OCI-M1 (cell line): ENCODE data around the gene CABP7.
A peak's percentile ranks its signal among the peaks of the same experiment; 100 is the strongest.

ENCODE experiments used
- DNase-seq: peaks from one replicate; lab custom pipeline; 2025; lab: John Stamatoyannopoulos, UW

The CABP7 gene

DNA sequence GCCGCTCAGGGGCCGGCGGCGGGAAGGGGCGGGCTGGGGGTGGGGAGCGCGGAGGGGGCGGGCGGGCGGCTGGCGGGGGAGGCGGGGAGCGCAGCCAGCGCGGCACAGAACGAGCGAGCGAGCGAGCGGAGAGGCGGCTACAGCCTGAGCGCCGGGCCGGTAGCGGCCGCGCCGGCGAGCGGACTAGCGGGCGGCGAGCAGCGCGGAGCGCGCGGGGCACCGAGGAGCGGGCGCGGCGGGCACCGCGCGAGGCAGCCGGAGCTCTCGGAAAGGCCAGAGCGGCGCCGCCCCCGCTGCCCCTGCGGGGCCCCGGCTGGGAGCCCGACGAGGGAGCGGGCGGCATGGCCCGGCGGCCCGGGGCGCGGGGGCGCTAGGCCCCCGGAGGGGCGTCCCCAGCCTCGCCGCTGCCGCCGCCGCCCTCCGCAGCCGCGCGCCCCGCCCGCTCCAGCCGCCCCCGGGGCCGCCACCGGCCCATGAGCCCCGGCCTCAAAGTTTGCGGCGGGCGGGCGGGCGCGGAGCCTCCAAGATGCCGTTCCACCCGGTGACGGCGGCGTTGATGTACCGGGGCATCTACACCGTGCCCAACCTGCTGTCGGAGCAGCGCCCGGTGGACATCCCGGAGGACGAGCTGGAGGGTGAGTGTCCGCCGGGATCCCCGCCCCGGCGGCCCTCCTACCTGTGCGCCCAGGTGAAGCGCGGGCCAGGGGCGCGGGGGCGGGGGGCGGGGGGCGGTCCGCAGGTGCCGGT lies at the start of gene CABP7:
Gene CABP7, plus strand, starts transcription at position 105 of the 747 bp plus-strand sequence. Its CDS starts 422 bp downstream, at position 527.
- no peak for DNase-seq

- no peak for DNase-seq
Observed at GRCh38 chr22:29670626-29671025, 49.2 kb upstream of the CABP7 start.

GRCh38 chr22:29673361-29674066 lies 46.3 kb upstream of the CABP7 start:
- DNase-seq, result no peak

- no peak for DNase-seq
Observed at GRCh38 chr22:29674121-29674520, 45.7 kb upstream of the CABP7 start.

GRCh38 chr22:29679316-29679715 lies 40.5 kb upstream of the CABP7 start:
- DNase-seq, result no peak

DNA sequence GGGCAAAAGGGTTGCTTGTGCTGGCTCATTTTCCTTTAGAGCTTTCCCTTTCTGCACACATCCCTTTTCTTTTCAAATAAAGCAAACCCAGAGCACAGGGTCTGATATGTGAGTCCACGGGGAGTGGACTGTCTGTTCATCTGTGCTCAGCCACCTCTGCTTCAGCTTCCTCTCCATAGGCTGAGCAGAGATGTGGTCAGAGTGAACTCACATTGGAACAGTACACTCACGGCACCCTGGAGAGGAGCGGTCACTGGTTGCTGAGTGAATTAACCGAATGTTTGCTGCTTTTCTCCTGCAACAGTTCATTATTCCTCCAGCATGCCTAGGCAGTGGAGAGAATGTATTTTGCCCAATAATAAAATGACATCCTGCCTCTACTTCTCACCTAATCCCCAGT lies 36.3 kb upstream of the CABP7 start:
- DNase-seq, result no peak

DNA sequence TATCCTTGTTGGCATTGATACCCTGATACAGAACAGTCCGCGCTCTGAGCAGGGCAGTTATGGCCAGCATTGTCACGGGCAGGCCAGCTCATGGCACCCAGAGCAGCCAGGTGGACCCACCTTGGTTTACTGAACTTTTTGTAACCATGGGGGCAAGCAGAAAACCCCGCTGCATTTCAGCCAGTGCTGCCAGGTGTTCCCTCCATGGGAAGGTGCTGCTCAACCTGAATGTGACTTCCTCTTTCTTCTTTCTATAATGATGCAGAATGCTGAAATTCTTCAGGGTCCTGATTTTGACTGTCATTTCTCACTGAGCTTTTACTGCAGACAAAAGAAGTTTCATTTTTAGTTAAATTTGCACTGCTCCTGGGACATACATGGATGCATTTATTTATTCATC lies 35.6 kb upstream of the CABP7 start:
- no peak for DNase-seq

DNA sequence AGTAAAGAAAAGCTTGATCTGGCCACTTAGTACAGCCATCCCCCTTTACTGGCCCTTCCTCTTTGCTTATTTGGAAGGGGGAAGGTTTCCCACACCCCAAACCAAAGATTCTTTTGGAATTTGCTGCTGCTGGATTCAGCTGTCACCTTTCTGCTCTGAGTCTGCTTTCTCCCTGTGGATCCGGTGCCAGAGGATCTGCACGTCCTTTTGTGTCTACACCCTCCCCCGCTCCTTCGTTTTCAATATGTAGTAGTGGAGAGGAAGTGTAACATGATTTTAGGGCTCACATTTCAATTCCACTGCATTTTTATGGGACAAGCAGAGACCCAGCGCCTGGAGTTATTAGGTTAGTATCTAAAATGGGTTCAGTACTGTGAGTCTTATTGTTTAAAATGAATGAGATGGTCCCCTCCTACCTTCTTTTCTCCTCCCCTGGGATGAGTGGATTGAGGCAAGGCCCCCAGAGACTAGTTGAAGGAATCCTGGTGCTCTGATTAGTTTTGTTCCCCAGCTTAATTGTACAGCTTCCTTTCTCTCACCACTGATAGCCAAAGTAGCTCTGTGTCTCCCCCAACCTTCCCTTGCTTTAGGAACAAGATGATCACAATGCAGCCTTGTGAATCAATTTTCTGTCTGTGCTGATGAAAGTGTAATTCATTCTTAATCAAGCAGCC lies 30.5 kb upstream of the CABP7 start:
- no peak for DNase-seq

DNA sequence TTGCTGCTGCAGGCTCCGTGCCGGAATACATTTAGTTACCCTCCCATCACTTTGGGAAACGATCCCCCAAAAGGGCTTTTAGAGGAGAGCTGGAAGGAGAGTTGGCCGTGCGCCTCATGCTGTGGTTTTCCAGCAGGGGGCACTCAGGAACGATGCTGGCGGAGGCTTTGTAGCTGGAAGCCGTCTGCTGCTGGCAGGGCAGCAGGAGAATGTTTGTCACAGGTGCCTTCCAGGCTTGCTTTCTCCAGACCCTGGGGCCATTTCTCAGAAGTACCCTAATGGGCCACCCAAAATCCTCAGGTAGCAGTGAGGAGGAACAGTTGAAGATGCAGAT lies 30.0 kb upstream of the CABP7 start:
- DNase-seq, result peak; percentile 62

DNA sequence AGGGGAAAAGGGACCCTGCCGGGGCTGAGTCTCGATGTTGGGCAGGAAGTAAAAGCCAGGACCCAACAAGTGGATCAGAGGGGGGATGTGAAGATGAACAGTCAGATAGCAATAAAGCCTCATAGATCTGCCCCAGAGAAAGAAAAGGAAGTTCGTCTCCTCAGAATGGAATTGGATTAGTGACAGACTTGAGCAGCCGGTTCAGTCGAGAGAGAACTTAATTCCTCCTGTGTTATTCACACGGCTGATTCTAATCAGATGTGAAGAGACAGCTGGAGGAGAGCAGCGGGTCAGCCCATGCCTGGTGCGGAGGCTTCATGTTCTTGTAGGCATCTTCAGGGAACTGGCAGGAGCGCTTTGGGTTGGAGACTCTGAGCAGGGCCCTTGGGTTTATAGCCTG lies 29.3 kb upstream of the CABP7 start:
- DNase-seq, result no peak

DNA sequence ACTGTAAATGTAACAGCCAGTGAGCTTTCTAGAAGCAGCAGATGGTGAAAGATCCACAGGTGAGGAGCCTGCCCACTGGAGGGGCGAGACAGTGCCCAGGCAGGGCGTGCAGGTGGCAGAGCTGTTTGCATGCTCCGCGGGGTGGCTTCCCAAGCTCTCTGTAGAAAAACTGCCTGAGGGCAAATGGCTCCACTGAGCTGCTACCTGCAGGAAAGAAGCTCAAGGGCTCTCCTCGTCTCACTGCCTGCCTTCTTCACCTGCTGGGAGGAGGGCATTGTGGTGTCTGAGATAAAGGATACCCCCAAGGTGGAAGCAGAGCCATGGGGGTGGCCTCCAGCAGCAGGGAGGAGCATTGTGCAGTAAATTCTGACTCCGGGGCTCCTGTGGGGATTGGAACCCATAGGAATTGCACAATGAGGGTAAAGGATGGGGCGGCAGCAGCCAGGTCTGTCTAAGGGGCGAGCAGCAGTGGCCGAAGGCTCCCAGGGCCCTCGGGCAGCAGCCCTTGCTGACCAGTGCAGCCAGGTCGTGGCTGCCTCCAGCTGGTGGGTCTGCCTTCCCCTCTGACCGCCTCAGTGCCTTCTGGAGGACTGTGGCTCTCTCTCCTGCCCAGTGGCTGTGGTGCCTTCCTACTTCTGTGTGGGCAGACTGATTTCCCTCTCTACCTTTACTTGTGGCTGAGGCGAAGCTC lies 28.0 kb upstream of the CABP7 start:
- no peak for DNase-seq

- no peak for DNase-seq
Observed at GRCh38 chr22:29692327-29692640, 27.5 kb upstream of the CABP7 start.

DNA sequence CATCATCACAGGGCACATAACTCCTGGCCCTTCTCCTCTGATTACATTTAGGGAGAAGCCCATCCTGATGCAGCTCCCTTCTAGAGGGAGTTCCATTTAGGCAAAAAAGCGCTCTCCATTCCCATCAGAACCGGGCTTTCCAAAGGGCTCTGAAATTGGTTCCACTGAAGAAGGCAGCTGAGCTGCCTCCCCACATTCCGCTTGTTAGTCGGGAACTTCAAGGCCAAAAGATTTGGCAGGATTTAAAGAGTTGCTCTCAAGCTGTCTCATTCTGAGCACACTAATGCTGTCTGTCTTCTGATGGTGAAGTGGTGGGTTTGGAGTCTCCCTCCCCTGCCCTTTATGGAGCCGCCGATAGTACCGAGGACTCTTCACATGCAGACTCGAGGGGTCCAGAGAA lies 26.6 kb upstream of the CABP7 start:
- no peak for DNase-seq

DNA sequence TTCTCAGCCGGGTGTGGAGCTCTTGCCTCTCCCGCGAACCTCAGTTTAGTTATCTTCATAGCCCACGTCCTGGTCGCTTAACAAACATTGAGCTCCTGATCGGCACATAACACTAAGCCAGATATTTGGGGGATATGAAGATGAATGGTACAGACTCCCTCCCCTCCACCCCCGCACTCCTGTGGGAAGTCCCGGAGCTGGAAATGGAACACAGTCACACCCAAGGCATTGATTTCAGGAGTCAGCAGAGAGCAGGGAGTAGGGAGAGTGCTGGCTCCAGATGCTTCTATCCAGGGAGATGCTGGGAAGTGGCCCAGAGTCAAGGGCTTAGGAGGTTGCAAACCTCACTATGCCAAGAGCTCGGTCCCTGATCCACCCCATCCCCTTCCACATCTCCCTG lies 26.1 kb upstream of the CABP7 start:
- DNase-seq, result no peak

DNA sequence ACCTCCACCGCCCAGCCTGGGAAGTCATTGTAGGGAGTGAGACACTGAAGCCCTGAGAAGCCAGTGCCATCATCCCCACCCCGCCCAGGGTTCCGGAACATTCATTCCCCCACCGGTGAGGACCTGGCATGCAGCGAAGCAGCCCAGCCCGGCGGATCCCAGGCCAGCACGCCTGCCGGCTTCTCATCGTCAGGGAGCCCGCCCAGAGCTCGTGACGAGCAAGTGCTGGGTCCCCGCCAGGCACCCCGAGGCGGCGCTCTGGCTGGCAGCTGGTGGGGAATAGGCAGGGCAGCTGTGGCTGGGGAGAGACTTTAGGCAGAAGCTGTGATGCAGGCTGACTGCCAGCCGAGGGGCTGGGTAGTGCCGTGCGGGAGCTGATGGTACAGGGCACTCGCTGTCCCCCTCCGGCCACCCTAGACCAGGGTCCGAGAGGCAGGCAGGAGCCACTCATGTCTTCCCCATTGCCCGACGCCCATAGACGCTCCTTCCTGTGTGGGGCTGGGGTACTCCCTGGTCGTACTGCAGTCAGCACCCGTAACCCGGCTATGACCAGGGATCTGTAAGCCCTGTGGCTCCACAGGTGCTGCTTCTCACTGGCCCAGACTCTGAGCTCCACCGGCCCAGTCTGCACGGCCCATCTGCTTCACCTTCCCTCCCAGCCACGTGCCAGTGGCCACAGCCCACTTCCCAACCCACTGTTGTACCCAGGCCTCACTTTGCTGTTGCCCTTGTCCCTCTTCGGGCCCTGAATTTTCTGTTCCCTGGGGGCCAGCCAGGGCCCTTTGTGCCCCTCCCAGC lies 24.5 kb upstream of the CABP7 start:
- DNase-seq, result no peak

- no peak for DNase-seq
Observed at GRCh38 chr22:29697853-29698598, 21.8 kb upstream of the CABP7 start.

DNA sequence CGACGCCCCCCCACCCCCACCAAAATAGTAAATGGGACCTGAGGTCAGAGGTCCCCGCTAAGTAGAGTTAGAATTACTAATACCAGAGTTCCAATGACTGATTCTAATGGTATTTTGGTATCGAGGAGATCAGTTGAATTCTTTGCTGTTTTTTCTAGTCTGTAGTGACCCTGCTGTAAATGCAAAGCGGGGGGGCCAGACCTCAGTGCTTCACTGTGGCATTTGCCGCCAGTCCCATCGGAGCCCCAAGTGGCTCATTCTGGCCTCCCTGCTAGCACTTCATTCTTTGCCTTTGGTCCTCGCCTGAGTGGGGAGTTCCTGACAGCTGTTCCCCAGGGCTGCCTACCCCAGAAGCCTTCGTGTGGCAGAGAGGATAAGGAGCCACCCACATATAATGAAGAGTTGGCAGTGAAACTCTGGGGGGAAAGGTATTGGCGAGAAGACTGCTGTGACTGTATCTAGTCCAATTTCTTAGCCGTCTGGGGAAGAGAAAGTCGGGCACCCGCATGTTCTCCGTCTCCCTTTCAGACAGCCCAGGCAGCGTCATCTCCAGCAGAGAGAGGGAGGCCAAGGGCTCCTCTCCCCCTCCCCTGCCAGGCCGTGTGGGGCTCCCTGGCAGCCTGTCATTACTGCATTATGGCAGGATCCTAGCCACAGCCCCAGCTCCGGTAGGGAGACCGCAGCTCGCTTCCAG lies 19.4 kb upstream of the CABP7 start:
- no peak for DNase-seq

DNA sequence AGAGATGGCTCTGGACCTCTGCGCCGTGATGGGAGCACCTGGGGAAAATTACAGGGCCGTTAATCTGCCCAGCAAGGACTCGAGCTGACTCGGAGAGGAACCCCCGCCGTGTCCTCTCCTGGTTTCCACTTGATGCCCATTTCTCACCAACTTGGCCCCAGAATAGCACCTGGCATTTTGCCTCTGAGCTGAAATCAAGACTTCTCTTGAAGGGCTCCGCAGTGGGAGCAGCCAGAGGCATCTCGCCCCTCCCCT lies 19.0 kb upstream of the CABP7 start:
- no peak for DNase-seq

DNA sequence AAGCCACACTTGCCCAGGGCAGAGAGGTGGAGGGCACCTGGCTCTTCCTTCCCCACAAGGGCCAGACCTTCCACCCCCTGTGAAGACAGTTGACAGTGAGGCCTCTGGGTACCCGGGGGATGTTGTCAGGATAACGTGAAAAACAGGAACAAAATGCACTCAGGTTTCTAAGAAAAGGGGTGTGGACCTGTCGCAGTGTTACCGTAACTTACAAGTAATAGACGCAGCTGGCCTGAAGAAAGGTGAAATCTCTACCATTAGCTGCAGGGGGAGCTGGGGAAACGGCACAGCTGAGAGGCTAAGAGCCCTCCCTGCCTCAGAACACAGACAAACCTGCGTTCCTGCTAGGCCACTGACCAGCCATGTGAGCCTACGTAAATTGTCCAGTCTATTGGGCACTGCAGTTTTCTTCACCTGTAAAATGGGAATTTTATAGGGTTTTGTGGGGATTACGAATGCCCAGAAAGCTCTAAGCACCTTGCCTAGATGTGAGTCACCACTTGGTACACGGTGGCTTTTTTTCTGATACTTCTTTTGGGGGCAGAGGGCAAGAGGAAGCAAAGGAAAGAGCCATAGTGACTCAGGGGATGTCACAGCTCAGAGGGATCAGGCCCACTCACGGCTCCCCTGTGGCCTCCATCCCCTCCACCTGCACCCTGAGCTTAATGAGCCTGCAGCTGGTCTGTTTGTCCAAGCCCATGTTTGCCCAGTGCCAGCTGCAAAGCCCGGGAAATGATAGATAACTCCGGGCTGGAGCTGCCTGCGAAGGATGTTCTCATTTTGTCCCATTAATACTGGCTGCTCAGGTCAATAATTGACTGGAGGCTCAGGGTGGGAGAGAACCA lies 18.4 kb upstream of the CABP7 start:
- peak; percentile 89 for DNase-seq
